CD4-positive, alpha-beta T cell treated with Interleukin-10 for 1 hour (primary cell): ENCODE data around the gene FRMD4A.

Experiments
- DNase-seq: peaks from one replicate; pipeline ENCODE4 v3.0.0-alpha.2; 2020

Gene FRMD4A

GRCh38 chr10:13706175-13706574 lies 624.5 kb downstream of the FRMD4A start:
- no peak for DNase-seq

- no peak for DNase-seq
Observed at GRCh38 chr10:13705526-13706174, 625.1 kb downstream of the FRMD4A start.

- DNase-seq, result no peak
Observed at GRCh38 chr10:13704964-13705363, 625.8 kb downstream of the FRMD4A start.

DNA sequence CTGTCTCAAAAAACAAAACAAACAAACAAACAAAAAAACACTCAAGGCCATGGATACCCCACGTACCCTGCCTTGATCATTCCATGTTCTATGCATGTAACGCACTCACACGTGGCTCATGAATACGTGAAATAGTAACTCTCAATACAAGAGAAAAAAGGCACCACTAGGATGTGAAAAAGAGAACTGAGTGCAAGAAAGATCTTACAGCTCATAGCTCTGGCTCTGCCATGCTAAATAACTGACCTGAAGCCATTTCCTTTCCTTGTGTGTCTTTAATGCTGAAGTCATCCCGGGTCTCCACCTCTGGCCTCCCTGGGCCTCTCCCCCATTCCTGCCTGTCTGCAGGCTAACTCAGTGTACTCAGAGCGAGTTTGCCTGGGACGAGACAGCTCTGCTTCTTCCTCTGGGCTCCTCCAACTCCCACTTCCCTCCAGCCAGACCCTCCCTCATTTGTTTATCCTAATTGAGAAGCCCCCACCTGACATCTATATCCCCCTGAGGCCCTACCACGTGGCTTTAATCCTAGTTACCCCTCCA lies 626.7 kb downstream of the FRMD4A start:
- no peak for DNase-seq

GRCh38 chr10:13703101-13703818 lies 627.5 kb downstream of the FRMD4A start:
- no peak for DNase-seq

GRCh38 chr10:13701157-13701919 lies 629.4 kb downstream of the FRMD4A start:
- DNase-seq, result no peak

DNA sequence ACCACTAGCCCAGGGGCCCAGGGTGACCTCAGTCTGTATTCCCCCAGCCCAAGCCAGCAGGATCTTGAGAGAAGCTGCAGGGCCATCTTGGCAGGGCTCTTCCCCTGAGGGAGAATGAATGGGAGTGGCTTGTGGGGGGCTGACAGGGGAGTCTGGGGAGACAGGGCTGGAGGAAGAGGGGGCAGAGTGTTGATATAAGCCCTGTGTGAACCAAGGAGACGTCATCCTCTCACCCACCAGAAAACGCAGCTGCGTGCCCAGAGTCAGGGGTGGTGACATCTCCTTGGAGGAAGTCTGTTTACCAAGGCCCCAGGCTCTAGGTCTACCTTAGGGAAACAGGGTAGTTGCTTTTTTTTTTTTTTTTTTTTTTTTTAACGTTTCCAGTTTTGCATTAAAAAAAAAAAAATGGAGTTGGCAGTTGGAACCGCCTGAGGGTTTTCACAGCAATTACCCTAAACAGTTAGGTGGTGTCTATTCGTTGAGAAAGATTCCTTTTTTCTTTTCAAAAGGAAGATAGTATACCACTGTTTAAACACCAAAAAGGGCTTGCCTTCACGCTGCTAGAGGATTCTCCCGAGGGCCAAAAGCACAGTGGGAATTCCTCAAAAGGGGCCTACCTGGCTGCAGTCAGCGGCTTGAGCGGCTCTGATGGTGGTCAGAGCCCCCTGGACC lies 630.1 kb downstream of the FRMD4A start:
- no peak for DNase-seq

DNA sequence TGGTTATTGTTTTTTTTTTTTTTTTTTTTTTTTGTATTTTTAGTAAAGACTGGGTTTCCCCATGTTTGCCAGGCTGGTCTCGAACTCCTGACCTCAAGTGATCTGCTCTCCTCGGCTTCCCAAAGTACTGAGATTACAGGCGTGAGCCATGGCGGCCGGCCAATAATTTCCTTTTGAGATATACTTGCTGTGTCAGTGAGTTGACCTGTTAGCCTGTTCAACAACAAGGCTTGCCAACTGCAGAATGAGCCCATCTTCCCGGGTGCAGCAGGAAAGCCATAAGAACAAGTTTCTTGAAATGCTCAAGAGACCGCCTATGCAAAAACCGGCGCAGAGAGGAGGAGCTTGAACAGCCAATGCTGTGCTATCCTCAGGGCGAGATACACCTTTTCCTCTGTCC lies 631.5 kb downstream of the FRMD4A start:
- DNase-seq, result no peak

DNA sequence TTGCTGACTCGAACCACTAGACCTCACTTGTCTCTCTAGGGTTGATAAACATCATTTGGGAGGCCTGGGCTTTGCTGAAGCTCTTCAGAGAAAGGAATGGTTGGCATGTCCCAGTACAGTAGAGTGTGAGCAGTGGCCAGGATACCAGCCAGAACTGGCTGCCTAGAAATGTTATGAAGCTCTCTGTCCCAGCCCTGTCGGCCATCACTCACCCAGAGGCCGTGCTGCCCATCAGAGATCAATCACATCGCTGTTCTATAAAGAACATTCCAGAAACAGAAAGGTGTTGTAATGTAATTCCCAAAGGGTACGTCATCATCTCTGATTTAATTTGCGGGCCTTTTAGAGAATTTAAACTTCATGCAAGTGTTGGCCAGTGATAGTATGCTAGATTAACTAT lies 632.5 kb downstream of the FRMD4A start:
- no peak for DNase-seq

- DNase-seq, result no peak
Observed at GRCh38 chr10:13696071-13696470, 634.7 kb downstream of the FRMD4A start.

DNA sequence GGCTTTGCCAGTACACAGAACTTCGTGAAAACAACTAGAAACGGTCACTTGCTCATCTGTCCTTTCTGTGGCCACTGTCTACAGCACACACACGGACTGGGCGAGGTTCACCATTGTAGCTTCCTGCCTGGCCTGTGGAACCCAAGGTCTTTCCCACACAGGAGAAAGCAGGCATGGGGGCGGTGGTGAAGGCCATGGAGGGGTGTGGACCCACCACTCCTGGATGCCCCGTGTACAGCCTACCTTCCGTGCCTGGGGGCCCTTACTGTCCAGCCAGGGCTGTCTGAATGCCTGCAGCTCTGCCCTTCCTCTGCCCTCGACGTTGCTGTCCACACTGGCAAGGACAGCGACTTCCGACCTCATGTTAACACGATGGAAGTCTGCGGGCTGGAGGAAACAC lies 635.1 kb downstream of the FRMD4A start:
- DNase-seq, result no peak

DNA sequence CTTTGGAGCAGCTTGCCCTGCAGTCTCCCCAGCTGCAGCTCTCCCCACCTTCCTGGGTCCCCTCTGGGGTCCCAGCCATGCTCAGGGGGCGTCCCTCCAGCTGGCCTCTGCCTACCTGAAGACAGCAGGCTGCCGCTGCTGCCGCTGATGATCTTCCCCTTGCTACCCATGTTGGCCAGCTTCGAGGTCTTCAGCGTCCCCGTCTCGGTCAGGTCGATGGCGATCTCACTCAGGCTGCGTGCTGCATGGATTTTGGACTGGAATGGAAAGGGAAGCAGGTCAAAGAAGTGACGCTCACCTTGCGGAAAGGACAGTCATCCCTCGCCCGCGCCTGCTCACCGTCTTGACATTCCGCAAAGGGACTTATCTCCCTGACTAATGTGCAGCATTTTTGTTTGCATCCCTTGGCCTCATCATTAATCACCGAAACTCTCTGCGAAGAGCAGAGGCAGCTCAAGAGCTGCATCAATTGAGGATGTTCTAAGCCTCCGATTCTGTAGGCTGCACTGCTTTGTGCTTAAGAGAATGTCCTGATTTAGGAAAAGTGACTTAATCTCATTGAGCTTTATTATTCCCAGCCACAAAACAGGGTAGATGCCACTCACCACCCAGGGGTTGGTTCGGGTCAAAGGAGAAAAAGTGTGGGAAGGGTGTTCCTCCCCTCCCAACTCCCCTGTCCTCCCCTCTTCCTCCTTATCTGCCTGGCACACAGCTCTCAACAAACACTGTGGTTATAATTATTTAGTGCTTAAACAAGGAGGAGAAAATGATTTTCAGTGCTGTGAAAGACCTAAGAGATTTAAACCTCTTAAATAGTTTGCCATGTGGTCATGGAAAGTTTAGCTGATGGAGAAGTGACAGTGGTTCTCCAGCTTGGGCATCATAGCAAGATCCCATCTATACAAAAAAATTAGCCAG lies 636.7 kb downstream of the FRMD4A start:
- no peak for DNase-seq

DNA sequence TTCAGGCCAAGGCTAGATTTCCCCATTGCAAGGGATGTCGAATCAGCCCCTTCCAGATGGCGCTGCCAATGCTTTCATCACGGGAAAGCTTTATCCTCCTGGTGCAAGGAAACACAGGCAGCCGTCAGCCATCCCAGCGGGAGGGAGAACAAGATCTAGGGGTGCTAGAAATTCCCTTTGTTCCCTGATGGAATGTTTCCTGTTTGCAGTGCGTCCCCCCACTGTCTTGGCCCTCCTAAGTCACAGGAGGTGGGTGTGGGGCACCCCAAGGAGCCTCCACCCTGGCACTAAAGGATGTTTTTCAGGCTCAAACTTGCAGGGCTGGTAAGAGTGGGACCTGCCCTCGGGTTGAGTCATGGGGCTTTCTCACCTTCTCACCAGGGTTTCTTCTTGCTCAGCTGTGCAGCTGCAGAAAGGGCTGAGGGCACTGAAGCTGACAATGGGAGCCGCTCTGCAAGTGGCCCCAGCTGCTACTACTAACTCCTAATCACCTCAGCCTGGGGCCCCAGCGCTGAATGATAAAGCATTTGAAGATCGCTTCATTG lies 640.4 kb downstream of the FRMD4A start:
- DNase-seq, result no peak

DNA sequence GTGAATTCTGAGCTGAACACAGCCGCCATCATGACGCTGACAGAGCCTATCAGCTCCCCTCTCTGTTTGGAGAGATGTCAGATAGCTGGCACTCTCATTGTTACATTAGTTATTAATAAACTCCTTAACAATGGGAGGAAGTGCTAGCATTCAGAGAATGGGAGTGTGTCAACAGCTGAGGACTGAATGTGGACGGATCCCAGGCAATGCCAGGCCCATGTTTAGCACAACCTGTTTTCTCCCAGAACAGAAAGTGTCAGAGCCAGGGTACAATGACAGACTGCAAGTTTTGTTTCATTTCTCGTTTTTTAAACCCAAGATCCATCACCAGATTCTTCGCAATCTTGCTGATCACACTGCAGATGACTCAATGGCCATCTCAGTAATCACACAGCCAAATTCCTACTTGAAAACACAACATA lies 644.4 kb downstream of the FRMD4A start:
- DNase-seq, result no peak

DNA sequence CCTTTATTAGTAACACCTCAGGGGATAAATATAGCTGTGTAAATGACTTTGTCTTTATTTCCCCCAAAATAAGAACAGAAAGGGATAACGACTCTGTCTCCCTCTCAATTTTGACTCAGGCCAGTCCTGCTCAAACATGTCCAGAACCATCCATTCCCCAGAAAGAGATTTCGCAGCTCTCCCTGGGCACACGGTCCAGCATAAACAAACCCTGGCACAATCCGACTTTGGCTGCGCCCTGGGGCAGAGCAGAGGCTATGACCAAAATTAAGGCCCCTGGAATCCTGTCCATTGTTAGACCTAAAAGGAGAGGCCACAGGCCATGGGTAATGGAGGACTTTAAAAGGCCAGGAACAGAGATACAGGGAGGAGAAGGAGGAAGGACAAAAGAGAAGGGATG lies 644.8 kb downstream of the FRMD4A start:
- no peak for DNase-seq

GRCh38 chr10:13684806-13685482 lies 645.8 kb downstream of the FRMD4A start:
- no peak for DNase-seq

DNA sequence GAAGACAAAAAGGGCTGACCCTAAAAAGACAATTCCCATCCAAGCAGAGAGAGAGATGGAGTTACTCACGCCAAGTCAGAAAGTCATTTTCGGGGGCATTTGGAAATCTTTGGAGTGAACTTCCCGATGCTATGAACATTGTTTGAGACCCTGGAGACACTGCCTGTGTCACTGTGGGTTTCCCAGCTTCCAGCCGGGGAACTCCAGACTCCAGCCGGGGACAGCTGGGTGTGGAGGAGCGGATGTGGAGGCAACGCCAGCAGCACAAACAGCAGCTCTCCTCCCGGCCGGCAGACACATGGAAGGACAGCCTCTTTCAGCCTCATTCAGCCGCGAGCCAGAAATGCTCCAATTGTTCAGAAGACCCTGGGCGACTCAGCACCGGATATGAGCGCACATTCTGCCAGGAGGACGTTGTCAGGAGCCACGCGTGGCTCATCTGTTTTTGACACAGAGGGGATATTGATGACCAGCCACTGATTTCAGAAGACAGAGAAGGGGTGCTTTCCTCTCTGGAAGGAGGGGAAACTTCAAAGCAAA lies 646.4 kb downstream of the FRMD4A start:
- no peak for DNase-seq

DNA sequence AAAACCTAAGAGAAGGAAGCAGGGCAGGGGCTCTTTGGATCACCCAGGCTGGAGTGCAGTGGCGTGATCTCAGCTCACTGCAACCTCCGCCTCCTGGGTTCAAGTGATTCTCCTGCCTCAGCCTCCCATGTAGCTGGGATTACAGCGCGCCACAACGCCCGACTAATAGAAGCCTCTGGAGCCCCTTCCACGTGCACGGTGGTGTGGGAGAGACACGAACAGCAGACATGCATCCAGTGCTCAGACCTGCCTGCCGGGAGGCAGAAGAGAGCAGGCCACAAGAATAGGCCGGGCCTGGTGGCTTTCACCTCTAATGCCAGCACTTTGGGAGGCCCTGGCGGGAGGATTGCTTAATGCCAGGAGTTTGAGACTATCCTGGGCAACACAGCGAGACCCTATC lies 647.7 kb downstream of the FRMD4A start:
- no peak for DNase-seq

- no peak for DNase-seq
Observed at GRCh38 chr10:13681960-13682359, 648.8 kb downstream of the FRMD4A start.

DNA sequence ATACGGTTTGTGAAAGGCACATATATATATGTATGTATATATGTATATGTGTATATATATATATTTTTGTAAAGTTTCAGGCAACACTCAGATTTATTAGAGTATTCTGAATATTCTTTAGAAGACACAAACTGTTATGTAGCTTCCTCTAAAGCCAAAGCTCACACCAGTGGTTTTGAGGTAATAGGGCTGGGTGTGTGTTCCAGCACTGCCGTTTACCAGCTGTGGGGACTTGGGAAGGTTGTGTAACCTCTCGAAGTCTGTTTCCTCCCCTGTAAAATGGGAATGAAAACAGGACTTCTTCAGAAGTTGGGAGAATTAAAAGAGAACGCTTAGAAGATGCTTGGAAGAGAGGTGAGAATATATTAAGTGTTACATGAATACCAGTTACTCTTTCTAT lies 649.2 kb downstream of the FRMD4A start:
- no peak for DNase-seq

DNA sequence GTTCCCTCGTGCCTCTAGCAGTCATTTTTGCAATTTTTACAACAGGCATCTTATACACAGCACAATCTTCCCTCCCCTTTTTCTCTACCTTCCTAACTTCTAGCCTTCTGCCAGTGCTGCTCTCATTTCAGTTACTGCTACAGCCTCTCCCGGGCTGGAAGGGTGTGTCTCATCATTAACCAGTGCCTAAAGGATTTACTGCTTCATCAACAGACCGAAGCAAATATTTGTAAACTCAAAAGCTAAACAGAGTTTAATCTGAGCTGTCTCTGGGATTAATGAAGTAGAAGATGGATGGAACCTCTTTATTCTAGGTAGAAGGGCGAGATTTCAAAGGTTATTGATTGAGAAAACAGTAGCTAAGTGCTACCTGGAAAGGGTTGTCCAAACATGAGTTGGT lies 649.6 kb downstream of the FRMD4A start:
- no peak for DNase-seq
